Measurements from ENCODE around the gene APBA3.

The APBA3 gene

GRCh38 chr19:3761382-3762129, at the start of gene APBA3:
Gene APBA3, minus strand, starts transcription at chr19:3761692. Its CDS starts 1,428 bp downstream, at chr19:3760264.
- Mint-ChIP-seq H3K9me3 (no peaks in the 10 kb centered on the region), H3K27me3 (ENCODE audit: low read depth, poor library complexity) (no peaks in the 10 kb centered on the region), H3K4me1 (peaks cover 14% of the 10 kb centered on the region), H3K36me3 (ENCODE audit: low read depth) (no peaks in the 10 kb centered on the region), H3K27ac (peak within 1 kb of the TSS; percentile 100), H3K4me3 (peak within 1 kb of the TSS; percentile 97)
- peak; percentile 45 for TF ChIP-seq CTCF (IDR thresholded peaks at IDR 0.05)
- DNase-seq, result peak; percentile 96

GRCh38 chr19:3810708-3811355, 49.3 kb upstream of the APBA3 start:
- Mint-ChIP-seq H3K36me3 (ENCODE audit: low read depth) (no peaks in the 10 kb centered on the region), H3K4me1 (peaks cover 16% of the 10 kb centered on the region), H3K27me3 (ENCODE audit: low read depth, poor library complexity) (peaks cover 10% of the 10 kb centered on the region), H3K9me3 (no peaks in the 10 kb centered on the region), H3K27ac (no peak overlapping the region), H3K4me3 (no peak overlapping the region)
- DNase-seq, result no peak
- TF ChIP-seq CTCF (IDR thresholded peaks at IDR 0.05), result no peak

- Mint-ChIP-seq H3K4me3 (no peak overlapping the region), H3K36me3 (ENCODE audit: low read depth) (no peaks in the 10 kb centered on the region), H3K27ac (no peak overlapping the region), H3K27me3 (ENCODE audit: low read depth, poor library complexity) (peaks cover 12% of the 10 kb centered on the region), H3K4me1 (peaks cover 16% of the 10 kb centered on the region), H3K9me3 (no peaks in the 10 kb centered on the region)
- no peak for TF ChIP-seq CTCF (IDR thresholded peaks at IDR 0.05)
- no peak for DNase-seq
Observed at GRCh38 chr19:3809881-3810707, 48.6 kb upstream of the APBA3 start.

GRCh38 chr19:3808420-3809143, 47.1 kb upstream of the APBA3 start:
- no peak overlapping the region for H3K4me3 Mint-ChIP-seq
- peaks cover 16% of the 10 kb centered on the region for H3K4me1 Mint-ChIP-seq
- TF ChIP-seq CTCF (IDR thresholded peaks at IDR 0.05), result no peak
- no peaks in the 10 kb centered on the region for H3K9me3 Mint-ChIP-seq
- peaks cover 21% of the 10 kb centered on the region for H3K27me3 Mint-ChIP-seq (ENCODE audit: low read depth, poor library complexity)
- no peaks in the 10 kb centered on the region for H3K36me3 Mint-ChIP-seq (ENCODE audit: low read depth)
- no peak overlapping the region for H3K27ac Mint-ChIP-seq
- no peak for DNase-seq

- H3K27ac Mint-ChIP-seq, result peak overlapping the region; percentile 39
- no peak overlapping the region for H3K4me3 Mint-ChIP-seq
- H3K9me3 Mint-ChIP-seq, result no peaks in the 10 kb centered on the region
- no peak for DNase-seq
- peaks cover 11% of the 10 kb centered on the region for H3K4me1 Mint-ChIP-seq
- no peaks in the 10 kb centered on the region for H3K36me3 Mint-ChIP-seq (ENCODE audit: low read depth)
- H3K27me3 Mint-ChIP-seq (ENCODE audit: low read depth, poor library complexity), result peaks cover 29% of the 10 kb centered on the region
- no peak for TF ChIP-seq CTCF (IDR thresholded peaks at IDR 0.05)
Observed at GRCh38 chr19:3807574-3808354, 46.3 kb upstream of the APBA3 start.
